Stimulated activated memory B cell treated with anti-CD40 and anti-IgM and Interleukin-4, amounts not matched to agents 10 μg/mL and 1 μg/mL and 100 μg/mL, for 72 hours (primary cell): ENCODE measurements around the gene PASK.
"Not testable (repeated sequence)": the region's sequence is repeated elsewhere in the genome, so short reads cannot be mapped to it uniquely, and the experiment has no call there.

ENCODE experiments used
- ATAC-seq: fragments of 150-1000 bp; cut with Tn5 transposase; 2 replicates; pipeline ENCODE4 v1.10.0; 2021
- H3K27ac Mint-ChIP-seq: one replicate; pipeline ENCODE4 v1.8.0; 2022; ENCODE audit warnings: mild to moderate bottlenecking, mixed read lengths
- H3K27me3 Mint-ChIP-seq: one replicate; pipeline ENCODE4 v1.8.0; 2022; ENCODE audit warnings: mixed read lengths
- H3K36me3 Mint-ChIP-seq: one replicate; pipeline ENCODE4 v1.8.0; 2022; ENCODE audit warnings: mixed read lengths
- H3K4me1 Mint-ChIP-seq: one replicate; pipeline ENCODE4 v1.8.0; 2022; ENCODE audit warnings: mixed read lengths
- H3K4me3 Mint-ChIP-seq: one replicate; pipeline ENCODE4 v1.8.0; 2022; ENCODE audit warnings: mild to moderate bottlenecking, moderate library complexity, mixed read lengths
- H3K9me3 Mint-ChIP-seq: one replicate; pipeline ENCODE4 v1.8.0; 2022; ENCODE audit warnings: mixed read lengths

The PASK gene

GRCh38 chr2:241095594-241096290 is 53.5 kb downstream of the PASK start:
- peaks cover 3% of the 10 kb centered on the region for H3K9me3 Mint-ChIP-seq
- H3K36me3 Mint-ChIP-seq: peaks cover 77% of the 10 kb centered on the region
- H3K27ac Mint-ChIP-seq: peak overlapping the region; percentile 62
- peak overlapping the region; percentile 2 for H3K4me3 Mint-ChIP-seq
- H3K4me1 Mint-ChIP-seq: peaks cover 78% of the 10 kb centered on the region
- ATAC-seq: no peak
- H3K27me3 Mint-ChIP-seq: no peaks in the 10 kb centered on the region

DNA sequence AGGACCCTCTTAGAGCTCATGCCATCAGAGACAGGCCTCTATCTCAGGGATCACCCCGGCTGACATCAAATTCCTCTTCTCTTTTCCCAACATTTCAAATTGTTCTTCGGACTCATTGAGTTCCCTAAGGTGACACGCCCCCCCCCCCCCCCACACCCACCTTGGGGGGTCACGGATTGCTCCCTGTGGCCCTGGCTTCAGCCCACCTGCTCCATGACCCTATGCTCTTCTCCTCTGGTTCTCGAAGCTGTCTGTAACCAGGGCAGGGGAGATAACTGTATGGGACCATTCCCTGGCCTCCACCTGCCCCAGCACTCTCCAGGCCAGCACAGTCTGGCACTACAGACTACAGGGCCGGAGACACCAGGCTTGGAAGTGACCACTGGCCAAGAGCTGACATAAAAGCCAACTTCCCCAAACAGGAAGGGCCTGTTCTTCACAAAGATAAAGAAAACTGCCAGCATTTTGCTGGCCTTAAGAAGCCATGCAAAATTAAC is 54.3 kb downstream of the PASK start:
- Mint-ChIP-seq H3K36me3 (peaks cover 76% of the 10 kb centered on the region), H3K4me1 (peaks cover 71% of the 10 kb centered on the region), H3K9me3 (peaks cover 3% of the 10 kb centered on the region), H3K27me3 (no peaks in the 10 kb centered on the region), H3K27ac (peak overlapping the region; percentile 42), H3K4me3 (no peak overlapping the region)
- no peak for ATAC-seq

DNA sequence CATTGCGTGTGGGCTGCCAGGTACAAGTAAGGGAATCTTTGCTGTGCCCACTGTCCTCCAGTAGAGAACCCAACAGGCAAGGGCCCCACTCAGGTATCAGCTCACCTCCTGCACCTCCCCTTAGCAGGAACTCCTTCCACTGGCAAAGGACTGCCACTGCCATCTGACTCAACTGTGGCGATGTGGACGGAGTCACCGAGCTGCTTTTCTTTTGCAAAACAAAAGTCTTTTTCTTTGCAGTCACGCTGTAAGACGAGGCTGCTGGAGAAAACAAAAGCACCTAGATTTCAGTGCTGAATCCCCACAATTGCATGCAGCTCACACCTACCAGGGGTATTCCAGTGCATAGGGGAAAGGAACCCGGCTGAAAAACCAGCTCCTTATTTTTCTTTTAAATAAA is 55.1 kb downstream of the PASK start:
- H3K9me3 Mint-ChIP-seq: peaks cover 3% of the 10 kb centered on the region
- H3K27me3 Mint-ChIP-seq: no peaks in the 10 kb centered on the region
- H3K27ac Mint-ChIP-seq: peak overlapping the region; percentile 42
- H3K4me1 Mint-ChIP-seq: peaks cover 63% of the 10 kb centered on the region
- H3K4me3 Mint-ChIP-seq: no peak overlapping the region
- peaks cover 71% of the 10 kb centered on the region for H3K36me3 Mint-ChIP-seq
- no peak for ATAC-seq

DNA sequence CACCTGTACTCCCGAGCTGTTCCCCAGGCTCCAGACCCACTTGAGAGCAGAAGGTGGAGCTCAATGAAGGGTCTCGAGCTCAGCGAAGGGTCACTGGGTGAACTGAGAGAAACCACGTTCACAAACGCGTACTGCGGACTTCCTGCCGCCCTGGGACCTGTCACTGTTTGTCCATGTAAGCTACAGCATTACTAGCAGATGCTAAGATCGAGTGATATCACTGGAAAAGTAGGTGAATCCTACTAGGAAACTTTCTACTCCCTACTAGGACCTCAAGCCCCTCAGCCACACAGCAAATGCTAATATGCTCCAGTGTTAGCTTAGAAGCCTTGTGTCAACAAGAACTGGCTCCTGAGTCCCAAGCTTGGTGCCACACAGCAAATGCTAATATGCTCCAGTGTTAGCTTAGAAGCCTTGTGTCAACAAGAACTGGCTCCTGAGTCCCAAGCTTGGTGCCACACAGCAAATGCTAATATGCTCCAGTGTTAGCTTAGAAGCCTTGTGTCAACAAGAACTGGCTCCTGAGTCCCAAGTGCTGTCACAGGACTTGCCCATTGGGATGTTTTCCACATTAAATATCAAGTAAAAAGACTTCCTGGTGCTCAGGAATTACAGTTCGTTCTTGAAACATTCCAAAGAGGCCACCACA is 56.0 kb downstream of the PASK start:
- H3K4me3 Mint-ChIP-seq, H3K27ac Mint-ChIP-seq, H3K9me3 Mint-ChIP-seq, H3K27me3 Mint-ChIP-seq, ATAC-seq: not testable (repeated sequence)
- H3K4me1 Mint-ChIP-seq: peaks cover 59% of the 10 kb centered on the region
- H3K36me3 Mint-ChIP-seq: peaks cover 71% of the 10 kb centered on the region

- H3K9me3 Mint-ChIP-seq: peaks cover 3% of the 10 kb centered on the region
- H3K27ac Mint-ChIP-seq: no peak overlapping the region
- peaks cover 71% of the 10 kb centered on the region for H3K36me3 Mint-ChIP-seq
- H3K27me3 Mint-ChIP-seq: no peaks in the 10 kb centered on the region
- H3K4me1 Mint-ChIP-seq: peaks cover 59% of the 10 kb centered on the region
- no peak overlapping the region for H3K4me3 Mint-ChIP-seq
- no peak for ATAC-seq
Observed at GRCh38 chr2:241092677-241093076, 56.6 kb downstream of the PASK start.

DNA sequence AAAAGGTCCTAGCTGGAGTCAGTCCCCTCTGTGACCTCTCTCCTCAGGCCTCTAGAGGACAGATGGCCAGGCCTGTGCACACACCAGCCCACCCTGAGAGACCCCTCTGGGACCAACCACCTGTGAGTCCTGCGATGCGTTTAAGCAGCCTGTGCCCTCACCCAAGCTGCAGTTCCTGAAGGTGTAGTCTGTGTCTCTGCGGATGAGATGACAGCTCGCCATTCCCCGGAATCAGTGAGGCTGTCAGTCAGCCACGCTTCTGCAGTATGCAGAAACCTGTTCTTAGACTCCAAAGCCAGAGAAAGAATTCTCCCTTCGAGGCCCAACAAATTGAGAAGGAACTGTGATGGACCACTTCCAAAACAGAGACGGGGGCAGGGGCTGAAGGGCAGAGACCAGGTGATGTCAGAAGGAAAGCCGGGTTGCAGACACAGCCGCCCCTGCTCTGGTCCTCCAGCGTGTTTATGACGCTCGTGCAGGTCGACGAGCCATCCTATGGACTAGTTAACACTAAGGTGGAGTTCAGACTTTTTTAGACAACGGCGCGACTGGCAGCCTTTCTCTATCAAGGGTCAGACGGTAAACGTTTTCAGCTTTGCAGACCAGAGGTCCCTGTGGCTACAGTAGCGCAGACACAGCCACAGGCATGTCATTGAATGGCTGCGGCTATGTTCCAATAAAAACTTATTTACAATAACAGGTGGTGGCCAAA is 57.4 kb downstream of the PASK start:
- peaks cover 71% of the 10 kb centered on the region for H3K36me3 Mint-ChIP-seq
- ATAC-seq: no peak
- H3K27ac Mint-ChIP-seq: peak overlapping the region; percentile 33
- peaks cover 59% of the 10 kb centered on the region for H3K4me1 Mint-ChIP-seq
- no peaks in the 10 kb centered on the region for H3K27me3 Mint-ChIP-seq
- H3K9me3 Mint-ChIP-seq: peaks cover 3% of the 10 kb centered on the region
- no peak overlapping the region for H3K4me3 Mint-ChIP-seq

DNA sequence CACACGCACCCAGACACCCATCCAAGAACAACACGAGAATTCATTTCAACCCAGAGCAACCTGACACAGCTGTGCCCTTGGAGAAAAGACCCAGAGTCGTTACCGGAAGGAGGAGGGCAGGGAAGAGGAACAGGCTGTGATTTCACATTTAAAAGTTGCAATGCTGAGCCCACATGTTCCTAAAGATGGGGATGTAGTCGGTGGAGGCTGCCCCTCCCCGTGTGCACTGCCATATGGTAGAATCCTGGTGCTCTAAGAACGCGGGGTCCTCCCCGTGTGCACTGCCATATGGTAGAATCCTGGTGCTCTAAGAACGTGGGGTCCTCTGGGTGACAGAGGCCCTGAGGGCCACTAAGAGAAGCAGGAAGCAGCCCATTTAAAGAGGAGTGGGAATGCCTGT is 58.1 kb downstream of the PASK start:
- H3K4me3 Mint-ChIP-seq: no peak overlapping the region
- peaks cover 3% of the 10 kb centered on the region for H3K9me3 Mint-ChIP-seq
- H3K27ac Mint-ChIP-seq: peak overlapping the region; percentile 33
- peaks cover 71% of the 10 kb centered on the region for H3K36me3 Mint-ChIP-seq
- no peaks in the 10 kb centered on the region for H3K27me3 Mint-ChIP-seq
- ATAC-seq: no peak
- H3K4me1 Mint-ChIP-seq: peaks cover 59% of the 10 kb centered on the region

DNA sequence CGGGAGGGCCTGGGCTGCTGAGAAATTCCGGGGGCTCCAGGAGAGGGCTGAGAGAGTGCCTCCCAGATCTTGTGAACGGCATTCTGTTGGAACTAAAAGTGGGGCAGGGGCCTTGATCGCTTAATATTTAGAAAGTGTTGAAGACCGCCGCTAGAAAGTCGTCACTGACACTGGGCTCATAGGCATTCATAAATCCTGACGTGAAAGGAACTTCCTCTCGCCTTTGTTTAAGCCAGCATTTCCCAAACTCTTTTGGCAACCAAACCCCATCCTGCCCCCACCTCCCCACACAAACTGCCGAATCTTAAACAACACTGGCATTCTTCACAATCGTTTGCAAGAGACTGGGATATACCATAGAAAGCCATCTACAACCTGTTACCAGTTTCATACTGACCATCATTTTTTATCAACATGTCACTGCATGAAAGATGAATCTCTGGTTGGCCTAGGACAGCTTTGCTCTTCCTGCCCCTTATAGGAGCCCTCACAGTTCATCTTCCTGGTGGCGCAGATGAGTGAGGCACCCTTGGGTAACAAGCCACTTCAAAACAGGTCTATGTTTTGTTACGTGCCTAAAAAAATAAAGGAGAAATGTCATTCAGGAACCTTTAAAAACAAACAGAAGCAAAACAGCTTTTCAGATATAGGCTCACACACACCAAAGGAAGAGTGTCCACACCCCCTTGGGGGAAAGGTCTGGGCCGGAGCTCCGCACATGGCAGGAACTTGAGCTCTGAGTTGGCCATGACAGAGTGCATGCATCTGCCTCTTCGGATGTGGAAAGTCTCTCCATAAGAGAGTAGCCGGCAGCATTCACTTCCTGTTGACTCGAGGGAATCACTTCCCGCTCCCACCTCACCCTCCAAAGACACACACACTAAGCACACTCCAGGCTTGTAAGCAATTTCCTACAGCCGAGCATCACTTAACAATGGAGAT is 60.2 kb downstream of the PASK start:
- Mint-ChIP-seq H3K9me3 (peaks cover 5% of the 10 kb centered on the region), H3K4me3 (peak overlapping the region; percentile 76), H3K36me3 (peaks cover 72% of the 10 kb centered on the region), H3K27ac (peak overlapping the region; percentile 93), H3K27me3 (no peaks in the 10 kb centered on the region), H3K4me1 (peaks cover 55% of the 10 kb centered on the region)
- no peak for ATAC-seq

GRCh38 chr2:241088376-241088775 is 60.9 kb downstream of the PASK start:
- peak; percentile 80 for ATAC-seq
- H3K27ac Mint-ChIP-seq: peak overlapping the region; percentile 93
- peaks cover 72% of the 10 kb centered on the region for H3K36me3 Mint-ChIP-seq
- H3K27me3 Mint-ChIP-seq: no peaks in the 10 kb centered on the region
- H3K4me1 Mint-ChIP-seq: peaks cover 55% of the 10 kb centered on the region
- H3K4me3 Mint-ChIP-seq: peak overlapping the region; percentile 76
- peaks cover 5% of the 10 kb centered on the region for H3K9me3 Mint-ChIP-seq

DNA sequence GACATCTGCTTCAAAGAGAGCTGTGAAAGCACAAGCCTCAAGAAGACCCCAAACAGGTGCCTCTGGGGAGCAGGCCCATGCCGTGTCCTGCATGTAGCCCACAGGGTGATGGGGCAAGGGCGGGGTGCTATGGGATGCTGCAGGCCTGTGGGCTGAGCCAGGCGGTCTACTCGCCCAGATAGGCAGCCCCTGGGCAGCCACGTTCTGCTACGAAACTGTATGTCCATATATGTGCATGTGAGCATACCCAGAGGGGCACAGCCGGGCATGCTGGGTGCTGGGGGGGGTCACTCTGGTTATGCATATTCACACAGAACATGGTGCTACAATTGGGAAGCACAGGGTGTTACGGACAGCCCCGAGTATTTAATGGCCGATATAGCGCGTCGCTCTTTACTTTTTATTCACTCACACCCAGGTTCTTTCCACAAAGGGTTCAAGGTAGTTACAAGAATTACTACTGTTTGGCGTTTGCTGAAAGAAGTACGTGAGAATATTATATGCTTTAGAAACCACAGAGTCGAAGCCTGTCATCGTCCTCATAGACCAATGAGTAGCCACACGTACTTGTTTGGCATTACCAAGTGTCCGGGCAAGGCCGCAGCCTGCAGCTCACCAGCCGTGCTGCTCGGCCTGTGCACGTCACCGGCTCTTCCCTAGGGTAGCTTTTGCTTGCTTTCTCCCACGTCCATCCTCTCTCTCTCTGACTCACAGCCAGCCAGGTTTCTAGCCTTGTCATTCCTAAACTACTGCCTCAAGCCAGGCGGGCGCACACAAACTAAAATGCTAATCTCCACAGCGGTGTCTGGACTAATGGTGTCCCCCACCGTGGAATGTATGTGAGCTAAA is 61.6 kb downstream of the PASK start:
- H3K27me3 Mint-ChIP-seq: no peaks in the 10 kb centered on the region
- peaks cover 78% of the 10 kb centered on the region for H3K36me3 Mint-ChIP-seq
- peak overlapping the region; percentile 76 for H3K4me3 Mint-ChIP-seq
- peak overlapping the region; percentile 93 for H3K27ac Mint-ChIP-seq
- peak; percentile 87 for ATAC-seq
- H3K9me3 Mint-ChIP-seq: peaks cover 5% of the 10 kb centered on the region
- peaks cover 51% of the 10 kb centered on the region for H3K4me1 Mint-ChIP-seq

- Mint-ChIP-seq H3K4me1 (peaks cover 40% of the 10 kb centered on the region), H3K4me3 (no peak overlapping the region), H3K27me3 (no peaks in the 10 kb centered on the region), H3K36me3 (peaks cover 64% of the 10 kb centered on the region), H3K27ac (peak overlapping the region; percentile 93), H3K9me3 (peaks cover 5% of the 10 kb centered on the region)
- no peak for ATAC-seq
Observed at GRCh38 chr2:241084856-241085444, 64.3 kb downstream of the PASK start.

DNA sequence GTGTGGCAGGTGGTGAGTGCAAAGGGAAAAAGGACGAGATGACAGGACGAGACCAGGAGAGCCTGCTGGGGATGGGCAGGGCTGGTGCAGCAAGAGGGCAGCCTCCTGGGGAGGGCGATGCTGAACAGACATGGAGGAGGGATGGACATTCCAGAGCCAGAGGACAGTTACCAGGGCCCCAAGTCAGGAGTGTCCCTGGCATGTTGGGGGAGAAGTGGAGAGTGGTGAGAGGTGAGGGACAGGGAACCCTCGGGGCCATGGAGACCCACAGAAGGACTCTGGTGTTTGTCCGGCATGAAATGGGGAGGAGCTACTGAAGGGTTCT is 66.2 kb downstream of the PASK start:
- H3K4me3 Mint-ChIP-seq: no peak overlapping the region
- H3K27me3 Mint-ChIP-seq: no peaks in the 10 kb centered on the region
- H3K4me1 Mint-ChIP-seq: peaks cover 36% of the 10 kb centered on the region
- H3K9me3 Mint-ChIP-seq: peaks cover 5% of the 10 kb centered on the region
- peaks cover 49% of the 10 kb centered on the region for H3K36me3 Mint-ChIP-seq
- ATAC-seq: no peak
- H3K27ac Mint-ChIP-seq: peak overlapping the region; percentile 18

GRCh38 chr2:241082341-241083090 is 66.8 kb downstream of the PASK start:
- Mint-ChIP-seq H3K36me3 (peaks cover 44% of the 10 kb centered on the region), H3K27ac (peak overlapping the region; percentile 18), H3K9me3 (peaks cover 5% of the 10 kb centered on the region), H3K27me3 (no peaks in the 10 kb centered on the region), H3K4me3 (no peak overlapping the region), H3K4me1 (peaks cover 32% of the 10 kb centered on the region)
- no peak for ATAC-seq
